Muscle of leg (tissue), 11 donors: ENCODE measurements around the gene NLRP9. TPM values are rescaled to one million over a fixed set of nuclear protein-coding genes. Genes with fewer than 3 reads are reported as not detected.

ENCODE experiments used
- DNase-seq: peaks from one replicate; pipeline ENCODE4 v3.0.0; 2013
- H3K27ac ChIP-seq: one replicate; pipeline ENCODE4 v1.5.1; 2013; ENCODE audit warnings: mild to moderate bottlenecking, low read length, control low read depth
- H3K27me3 ChIP-seq: one replicate; pipeline ENCODE4 v1.6.1; 2013; ENCODE audit warnings: low read length; ENCODE audit not compliant: control insufficient read depth, insufficient read depth
- H3K36me3 ChIP-seq: one replicate; pipeline ENCODE4 v1.6.1; 2013; ENCODE audit warnings: low read length; ENCODE audit not compliant: control insufficient read depth, insufficient read depth
- H3K4me1 ChIP-seq: one replicate; pipeline ENCODE4 v1.6.1; 2013; ENCODE audit warnings: low read length; ENCODE audit not compliant: control insufficient read depth, insufficient read depth
- H3K4me3 ChIP-seq: one replicate; pipeline ENCODE4 v1.5.1; 2013; ENCODE audit warnings: low read length, control low read depth
- H3K9me3 ChIP-seq: replicated peaks from 2 replicates; pipeline ENCODE4 v1.6.1; 2013; ENCODE audit warnings: low read depth, low read length; ENCODE audit not compliant: control insufficient read depth
- WGBS: methylation state at CpG from one replicate; pipeline ENCODE4 v1.1.5; 2013; ENCODE audit warnings: missing lambda C conversion rate; ENCODE audit not compliant: insufficient coverage; 5-methylcytosine and 5-hydroxymethylcytosine counted together
- polyA plus RNA-seq, 8 donors: library from polyadenylated mRNA; unstranded; fragments of 120-200 nt; gene quantifications; one replicate each; pipeline versions ENCODE4 v1.2.1 to v1.2.3, GENCODE V29; 2013; ENCODE audit warnings: inconsistent platforms in 1 of 8, low replicate concordance in 1 of 8; ENCODE audit not compliant: insufficient read length in 8 of 8, insufficient read depth in 1 of 8
- total RNA-seq: library from RNA; stranded (reverse); fragments of 120-200 nt; gene quantifications from one replicate; pipeline ENCODE4 v1.2.4, GENCODE V29; 2013

NLRP9 gene
- total and polyA plus RNA-seq, 9 donors: not detected

GRCh38 chr19:55689411-55690108 lies 48.6 kb downstream of the NLRP9 start:
- no peak overlapping the region for H3K4me3 ChIP-seq
- peaks cover 22% of the 10 kb centered on the region for H3K4me1 ChIP-seq
- 90% methylated on average over 26 of the region's 35 CpGs for WGBS
- peaks cover 71% of the 10 kb centered on the region for H3K36me3 ChIP-seq
- peak overlapping the region; percentile 76 for H3K27ac ChIP-seq
- no peaks in the 10 kb centered on the region for H3K27me3 ChIP-seq
- DNase-seq: no peak
- H3K9me3 ChIP-seq: no peaks in the 10 kb centered on the region

- peak; percentile 84 for DNase-seq
- H3K27ac ChIP-seq: peak overlapping the region; percentile 76
- no peak overlapping the region for H3K4me3 ChIP-seq
- no peaks in the 10 kb centered on the region for H3K9me3 ChIP-seq
- peaks cover 68% of the 10 kb centered on the region for H3K36me3 ChIP-seq
- H3K27me3 ChIP-seq: no peaks in the 10 kb centered on the region
- WGBS: 43% methylated on average over 18 of the region's 27 CpGs
- H3K4me1 ChIP-seq: peaks cover 22% of the 10 kb centered on the region
Observed at GRCh38 chr19:55688422-55689218, 49.6 kb downstream of the NLRP9 start.

GRCh38 chr19:55687281-55688201 lies 50.7 kb downstream of the NLRP9 start:
- Histone ChIP-seq H3K4me1 (peaks cover 22% of the 10 kb centered on the region), H3K4me3 (no peak overlapping the region), H3K27me3 (no peaks in the 10 kb centered on the region), H3K36me3 (peaks cover 62% of the 10 kb centered on the region), H3K27ac (no peak overlapping the region), H3K9me3 (no peaks in the 10 kb centered on the region)
- DNase-seq: no peak
- 79% methylated on average over 22 of the region's 22 CpGs for WGBS

GRCh38 chr19:55686311-55687050 lies 51.7 kb downstream of the NLRP9 start:
- WGBS: 80% methylated on average over 25 of the region's 29 CpGs
- H3K9me3 ChIP-seq: no peaks in the 10 kb centered on the region
- peaks cover 59% of the 10 kb centered on the region for H3K36me3 ChIP-seq

GRCh38 chr19:55685776-55686175 lies 52.4 kb downstream of the NLRP9 start:
- Histone ChIP-seq H3K27ac (no peak overlapping the region), H3K27me3 (no peaks in the 10 kb centered on the region), H3K9me3 (no peaks in the 10 kb centered on the region), H3K4me1 (peaks cover 22% of the 10 kb centered on the region), H3K36me3 (peaks cover 63% of the 10 kb centered on the region), H3K4me3 (no peak overlapping the region)
- WGBS: 96% methylated on average over 5 of the region's 6 CpGs
- DNase-seq: no peak

More at GRCh38 chr19:55686311-55687050, 51.7 kb downstream of the NLRP9 start:
- Histone ChIP-seq H3K4me1 (peaks cover 22% of the 10 kb centered on the region), H3K4me3 (no peak overlapping the region), H3K27me3 (no peaks in the 10 kb centered on the region), H3K27ac (no peak overlapping the region)
- DNase-seq: no peak

GRCh38 chr19:55684946-55685681 lies 53.1 kb downstream of the NLRP9 start:
- no peaks in the 10 kb centered on the region for H3K27me3 ChIP-seq
- no peak overlapping the region for H3K27ac ChIP-seq
- WGBS: 92% methylated on average over 60 of the region's 60 CpGs
- peaks cover 22% of the 10 kb centered on the region for H3K4me1 ChIP-seq
- peaks cover 62% of the 10 kb centered on the region for H3K36me3 ChIP-seq
- no peak for DNase-seq
- no peak overlapping the region for H3K4me3 ChIP-seq
- H3K9me3 ChIP-seq: no peaks in the 10 kb centered on the region

GRCh38 chr19:55683449-55684261 lies 54.5 kb downstream of the NLRP9 start:
- Histone ChIP-seq H3K4me1 (peaks cover 14% of the 10 kb centered on the region), H3K27ac (no peak overlapping the region), H3K4me3 (no peak overlapping the region), H3K27me3 (no peaks in the 10 kb centered on the region), H3K36me3 (peaks cover 64% of the 10 kb centered on the region), H3K9me3 (no peaks in the 10 kb centered on the region)
- WGBS: 92% methylated on average over 16 of the region's 22 CpGs
- no peak for DNase-seq

GRCh38 chr19:55681131-55682092 lies 56.8 kb downstream of the NLRP9 start:
- H3K4me1 ChIP-seq: peaks cover 16% of the 10 kb centered on the region
- WGBS: 75% methylated on average over 2 of the region's 9 CpGs
- DNase-seq: no peak
- H3K36me3 ChIP-seq: peaks cover 72% of the 10 kb centered on the region
- no peak overlapping the region for H3K27ac ChIP-seq
- no peak overlapping the region for H3K4me3 ChIP-seq
- no peaks in the 10 kb centered on the region for H3K9me3 ChIP-seq
- no peaks in the 10 kb centered on the region for H3K27me3 ChIP-seq
